ENCODE measurements around the gene NDUFS4. TPM values are rescaled to one million over a fixed set of nuclear protein-coding genes. Genes with fewer than 3 reads are reported as not detected.
"Not testable (repeated sequence)": the region's sequence is repeated elsewhere in the genome, so short reads cannot be mapped to it uniquely, and the experiment has no call there.

Gene NDUFS4
- total RNA-seq, 1 donor from 2014 or later = 3.0 TPM

- no peak overlapping the region for H3K27ac ChIP-seq
- intact Hi-C loops (cut with DNase I) = no loop called here
- no peaks in the 10 kb centered on the region for H3K4me1 ChIP-seq
- no peaks in the 10 kb centered on the region for H3K9me3 ChIP-seq
- TF ChIP-seq CTCF (IDR thresholded peaks at IDR 0.05) = no peak
- H3K4me3 ChIP-seq = no peak overlapping the region
- H3K36me3 ChIP-seq = no peaks in the 10 kb centered on the region
- DNase-seq (ENCODE audit: low spot score in 2 of 2) = no peak
- H3K27me3 ChIP-seq = no peaks in the 10 kb centered on the region
These were observed 56.6 kb downstream of the NDUFS4 start for GRCh38 chr5:53616939-53617549.

DNA sequence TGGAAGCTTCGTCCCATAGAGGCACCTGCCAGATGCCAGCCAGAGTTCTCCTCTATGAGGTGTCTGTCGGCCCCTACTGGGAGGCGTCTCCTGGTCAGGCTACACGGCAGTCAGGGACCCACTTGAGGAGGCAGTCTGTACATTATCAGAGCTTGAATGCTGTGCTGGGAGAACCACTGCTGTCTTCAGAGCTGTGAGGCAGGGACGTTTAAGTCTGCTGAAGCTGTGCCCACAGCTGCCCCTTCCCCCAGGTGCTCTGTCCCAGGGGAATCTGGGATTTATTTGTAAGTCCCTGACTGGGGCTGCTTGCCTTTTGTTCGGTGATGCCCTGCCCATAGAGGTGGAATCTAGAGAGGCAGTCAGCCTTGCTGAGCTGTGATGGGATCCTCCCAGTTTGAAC is 70.8 kb downstream of the NDUFS4 start:
- Histone ChIP-seq H3K4me3 (no peak overlapping the region), H3K9me3 (peaks cover 0 to under 1% of the 10 kb centered on the region in 2 donors), H3K4me1 (no peaks in the 10 kb centered on the region), H3K36me3 (no peaks in the 10 kb centered on the region), H3K27me3 (no peaks in the 10 kb centered on the region), H3K27ac (no peak overlapping the region)
- DNase-seq (ENCODE audit: low spot score in 2 of 2) = no peak
- intact Hi-C loops (cut with DNase I) = no loop called here
- no peak for TF ChIP-seq CTCF (IDR thresholded peaks at IDR 0.05)

- H3K4me3 ChIP-seq = no peak overlapping the region
- no peak for TF ChIP-seq CTCF (IDR thresholded peaks at IDR 0.05)
- H3K4me1 ChIP-seq = peaks cover 0 to 3% of the 10 kb centered on the region in 2 donors
- no peaks in the 10 kb centered on the region for H3K9me3 ChIP-seq
- intact Hi-C loops (cut with DNase I) = no loop called here
- no peak overlapping the region for H3K27ac ChIP-seq
- no peaks in the 10 kb centered on the region for H3K36me3 ChIP-seq
- no peaks in the 10 kb centered on the region for H3K27me3 ChIP-seq
- no peak for DNase-seq (ENCODE audit: low spot score in 2 of 2)
These were observed 81.6 kb downstream of the NDUFS4 start for GRCh38 chr5:53642061-53642460.

- H3K9me3 ChIP-seq = no peaks in the 10 kb centered on the region
- DNase-seq (ENCODE audit: low spot score in 2 of 2) = no peak
- intact Hi-C loops (cut with DNase I) = no loop called here
- no peaks in the 10 kb centered on the region for H3K27me3 ChIP-seq
- peaks cover 0 to 3% of the 10 kb centered on the region in 2 donors for H3K4me1 ChIP-seq
- peaks cover under 1 to 5% of the 10 kb centered on the region in 2 donors for H3K36me3 ChIP-seq
- no peak overlapping the region for H3K4me3 ChIP-seq
- no peak for TF ChIP-seq CTCF (IDR thresholded peaks at IDR 0.05)
- no peak overlapping the region for H3K27ac ChIP-seq
These were observed 83.0 kb downstream of the NDUFS4 start for GRCh38 chr5:53643445-53643844.

- DNase-seq (ENCODE audit: low spot score in 2 of 2) = no peak
- Histone ChIP-seq H3K4me3 (no peak overlapping the region), H3K4me1 (peaks cover 0 to 3% of the 10 kb centered on the region in 2 donors), H3K36me3 (peaks cover 3 to 11% of the 10 kb centered on the region in 2 donors), H3K27ac (no peak overlapping the region), H3K9me3 (no peaks in the 10 kb centered on the region), H3K27me3 (no peaks in the 10 kb centered on the region)
- intact Hi-C loops (cut with DNase I) = no loop called here
- TF ChIP-seq CTCF (IDR thresholded peaks at IDR 0.05) = no peak
These were observed 84.6 kb downstream of the NDUFS4 start for GRCh38 chr5:53645078-53645477.

DNA sequence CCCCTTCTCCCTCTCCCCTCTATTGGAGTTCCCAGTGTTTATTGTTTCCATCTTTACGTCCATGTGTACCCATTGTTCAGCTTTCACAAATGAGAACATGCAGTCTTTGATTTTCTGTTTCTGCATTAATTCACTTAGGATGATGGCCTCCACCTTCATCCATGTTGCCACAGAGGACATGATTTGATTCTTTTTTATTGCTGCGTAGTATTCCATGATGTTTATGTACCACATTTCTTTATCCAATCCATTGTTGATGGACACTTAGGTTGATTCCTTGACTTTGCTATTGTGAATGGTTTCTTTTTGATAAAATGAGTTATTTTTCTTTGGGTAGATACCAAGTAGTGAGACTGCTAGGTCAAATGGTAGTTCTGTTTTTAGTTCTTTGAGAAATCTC is 88.9 kb downstream of the NDUFS4 start:
- no peaks in the 10 kb centered on the region for H3K9me3 ChIP-seq

DNA sequence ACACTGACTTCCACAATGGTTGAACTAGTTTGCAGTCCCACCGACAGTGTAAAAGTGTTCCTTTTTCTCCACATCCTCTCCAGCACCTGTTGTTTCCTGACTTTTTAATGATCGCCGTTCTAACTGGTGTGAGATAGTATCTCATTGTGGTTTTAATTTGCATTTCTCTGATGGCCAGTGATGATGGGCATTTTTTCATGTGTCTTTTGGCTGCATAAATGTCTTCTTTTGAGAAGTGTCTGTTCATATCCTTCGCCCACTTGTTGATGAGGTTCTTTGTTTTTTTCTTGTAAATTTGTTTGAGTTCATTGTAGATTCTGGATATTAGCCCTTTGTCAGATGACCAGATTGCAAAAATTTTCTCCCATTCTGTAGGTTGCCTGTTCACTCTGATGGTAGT is 100.1 kb downstream of the NDUFS4 start:
- H3K9me3 ChIP-seq; intact Hi-C loops (cut with DNase I): not testable (repeated sequence)

More for the DNA sequence above, 88.9 kb downstream of the NDUFS4 start:
- H3K27me3 ChIP-seq = no peaks in the 10 kb centered on the region
- intact Hi-C loops (cut with DNase I) = no loop called here
- DNase-seq (ENCODE audit: low spot score in 2 of 2) = no peak
- H3K4me1 ChIP-seq = peaks cover 0 to 3% of the 10 kb centered on the region in 2 donors
- no peak overlapping the region for H3K4me3 ChIP-seq
- no peak for TF ChIP-seq CTCF (IDR thresholded peaks at IDR 0.05)
- peaks cover 3 to 11% of the 10 kb centered on the region in 2 donors for H3K36me3 ChIP-seq
- H3K27ac ChIP-seq = no peak overlapping the region

DNA sequence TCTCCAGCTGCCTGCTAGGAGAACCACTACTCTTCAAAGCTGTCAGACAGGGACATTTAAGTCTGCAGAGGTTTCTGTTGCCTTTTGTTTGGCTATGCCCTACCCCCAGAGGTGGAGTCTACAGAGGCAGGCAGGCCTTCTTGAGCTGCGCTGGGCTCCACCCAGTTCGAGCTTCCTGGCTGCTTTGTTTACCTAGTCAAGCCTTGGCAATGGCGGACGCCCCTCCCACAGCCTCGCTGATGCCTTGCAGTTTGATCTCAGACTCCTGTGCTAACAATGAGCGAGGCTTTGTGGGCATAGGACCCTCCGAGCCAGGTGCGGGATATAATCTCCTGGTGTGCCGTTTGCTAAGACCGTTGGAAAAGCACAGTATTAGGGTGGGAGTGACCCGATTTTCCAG is 104.9 kb downstream of the NDUFS4 start:
- H3K4me3 ChIP-seq; H3K36me3 ChIP-seq; H3K9me3 ChIP-seq; intact Hi-C loops (cut with DNase I); H3K27me3 ChIP-seq; H3K4me1 ChIP-seq; H3K27ac ChIP-seq: not testable (repeated sequence)
- DNase-seq (ENCODE audit: low spot score in 2 of 2) = peak in 1 of 2 donors; percentile 59

More for the DNA sequence above, 100.1 kb downstream of the NDUFS4 start:
- not testable (repeated sequence) for H3K4me3 ChIP-seq; H3K36me3 ChIP-seq; H3K27me3 ChIP-seq; H3K27ac ChIP-seq; H3K4me1 ChIP-seq; DNase-seq (ENCODE audit: low spot score in 2 of 2)
